SJSA1 (cell line): ENCODE data around the gene RAB1B. TPM values are rescaled to one million over a fixed set of nuclear protein-coding genes. Genes with fewer than 3 reads are reported as not detected.
"Not testable (repeated sequence)": the region's sequence is repeated elsewhere in the genome, so short reads cannot be mapped to it uniquely, and the experiment has no call there.

ENCODE experiments used
- DNase-seq, 2 experiments: peaks; one replicate each; pipeline ENCODE4 v3.0.0-alpha.2; 2015 to 2020; ENCODE audit warnings: low spot score in 2 of 2, low read depth in 1 of 2
- H3K27ac ChIP-seq: fragments of 250-450 bp; sonication (Bioruptor Pico); 2 replicates; pipeline ENCODE4 v1.5.1; 2020; ENCODE audit warnings: mild to moderate bottlenecking, moderate library complexity
- H3K27me3 ChIP-seq: fragments of 250-450 bp; sonication (Bioruptor Pico); replicated peaks from 2 replicates; pipeline ENCODE4 v1.5.1; 2020; ENCODE audit warnings: mild to moderate bottlenecking, moderate library complexity
- H3K36me3 ChIP-seq: fragments of 250-450 bp; sonication (Bioruptor Pico); 2 replicates; pipeline ENCODE4 v1.5.1; 2020; ENCODE audit warnings: mild to moderate bottlenecking
- H3K4me1 ChIP-seq: fragments of 250-450 bp; sonication (Bioruptor Pico); replicated peaks from 2 replicates; pipeline ENCODE4 v1.6.1; 2021; ENCODE audit warnings: mild to moderate bottlenecking
- H3K4me3 ChIP-seq: fragments of 250-450 bp; sonication (Bioruptor Pico); 2 replicates; pipeline ENCODE4 v1.5.1; 2020; ENCODE audit warnings: mild to moderate bottlenecking
- H3K9me3 ChIP-seq: fragments of 250-450 bp; sonication (Bioruptor Pico); replicated peaks from 2 replicates; pipeline ENCODE4 v1.5.1; 2020; ENCODE audit warnings: mild to moderate bottlenecking
- total RNA-seq: library from RNA; depleted of rRNA; stranded (reverse); fragments of >200 nt; shearing (Covaris generic); gene quantifications from 2 replicates; pipeline ENCODE4 v1.2.3, GENCODE V29; 2014

The RAB1B gene
- total RNA-seq, 1 experiment from 2014 or later: 334 TPM

GRCh38 chr11:66314561-66315497 is 46.4 kb downstream of the RAB1B start:
- peaks cover 54% of the 10 kb centered on the region for H3K36me3 ChIP-seq
- peak overlapping the region; percentile 73 for H3K4me3 ChIP-seq
- H3K27me3 ChIP-seq: no peaks in the 10 kb centered on the region
- H3K9me3 ChIP-seq: peaks cover 6% of the 10 kb centered on the region; the same call in 1 of the 2 replicates
- DNase-seq: peak; percentile 50 to 62
- H3K4me1 ChIP-seq: peaks cover 73% of the 10 kb centered on the region
- H3K27ac ChIP-seq: peak overlapping the region; percentile 94

- peak overlapping the region; percentile 94 for H3K27ac ChIP-seq
- DNase-seq: peak in 1 of 2 experiments; percentile 48
Observed at GRCh38 chr11:66315498-66315885, 47.1 kb downstream of the RAB1B start.

GRCh38 chr11:66315921-66316811 is 47.7 kb downstream of the RAB1B start:
- Histone ChIP-seq H3K4me1 (peaks cover 73% of the 10 kb centered on the region), H3K4me3 (peak overlapping the region; percentile 73), H3K27me3 (no peaks in the 10 kb centered on the region), H3K9me3 (peaks cover 6% of the 10 kb centered on the region; the same call in 1 of the 2 replicates), H3K27ac (peak overlapping the region; percentile 94), H3K36me3 (peaks cover 50% of the 10 kb centered on the region)
- DNase-seq: peak; percentile 71 to 82

More at GRCh38 chr11:66315498-66315885, 47.1 kb downstream of the RAB1B start:
- H3K4me3 ChIP-seq: peak overlapping the region; percentile 73
- H3K36me3 ChIP-seq: peaks cover 52% of the 10 kb centered on the region
- H3K9me3 ChIP-seq: peaks cover 6% of the 10 kb centered on the region; the same call in 1 of the 2 replicates
- no peaks in the 10 kb centered on the region for H3K27me3 ChIP-seq
- peaks cover 73% of the 10 kb centered on the region for H3K4me1 ChIP-seq

- peak within 1 kb of the TSS; percentile 73 for H3K4me3 ChIP-seq
Observed at GRCh38 chr11:66316849-66317251, 48.4 kb downstream of the RAB1B start, which contains the start of gene CD248. Gene CD248, minus strand, starts transcription at chr11:66317044. Its CDS starts 17 bp downstream, at chr11:66317027.

GRCh38 chr11:66317322-66317722 is 48.9 kb downstream of the RAB1B start:
- H3K9me3 ChIP-seq: peaks cover 6% of the 10 kb centered on the region; the same call in 1 of the 2 replicates
- peak; percentile 89 to 94 for DNase-seq
- H3K4me3 ChIP-seq: peak overlapping the region; percentile 73
- peak overlapping the region; percentile 94 for H3K27ac ChIP-seq
- H3K36me3 ChIP-seq: peaks cover 40% of the 10 kb centered on the region
- peaks cover 64% of the 10 kb centered on the region for H3K4me1 ChIP-seq
- H3K27me3 ChIP-seq: no peaks in the 10 kb centered on the region

More at GRCh38 chr11:66316849-66317251, 48.4 kb downstream of the RAB1B start, which contains the start of gene CD248:
- Histone ChIP-seq H3K36me3 (peaks cover 45% of the 10 kb centered on the region), H3K27me3 (no peaks in the 10 kb centered on the region), H3K27ac (peak within 1 kb of the TSS; percentile 94), H3K4me1 (peaks cover 69% of the 10 kb centered on the region), H3K9me3 (peaks cover 6% of the 10 kb centered on the region; the same call in 1 of the 2 replicates)
- DNase-seq: peak; percentile 93 to 96

GRCh38 chr11:66317723-66318599 is 49.5 kb downstream of the RAB1B start:
- Histone ChIP-seq H3K27me3 (no peaks in the 10 kb centered on the region), H3K9me3 (peaks cover 6% of the 10 kb centered on the region; the same call in 1 of the 2 replicates), H3K4me3 (peak overlapping the region; percentile 73), H3K36me3 (peaks cover 39% of the 10 kb centered on the region), H3K4me1 (peaks cover 62% of the 10 kb centered on the region), H3K27ac (peak overlapping the region; percentile 94)
- DNase-seq: peak; percentile 86 to 89

GRCh38 chr11:66318600-66318970 is 50.1 kb downstream of the RAB1B start:
- Histone ChIP-seq H3K4me3 (no peak overlapping the region), H3K9me3 (peaks cover 6% of the 10 kb centered on the region; the same call in 1 of the 2 replicates), H3K27me3 (no peaks in the 10 kb centered on the region), H3K27ac (peak overlapping the region; percentile 94), H3K4me1 (peaks cover 60% of the 10 kb centered on the region), H3K36me3 (peaks cover 33% of the 10 kb centered on the region)
- DNase-seq: no peak

GRCh38 chr11:66320289-66320688 is 51.9 kb downstream of the RAB1B start:
- peaks cover 61% of the 10 kb centered on the region for H3K4me1 ChIP-seq
- not testable (repeated sequence) for H3K9me3 ChIP-seq

GRCh38 chr11:66320748-66321147 is 52.3 kb downstream of the RAB1B start:
- peaks cover 11% of the 10 kb centered on the region for H3K36me3 ChIP-seq
- H3K9me3 ChIP-seq, H3K4me3 ChIP-seq, H3K27me3 ChIP-seq, H3K27ac ChIP-seq, DNase-seq: not testable (repeated sequence)
- peaks cover 61% of the 10 kb centered on the region for H3K4me1 ChIP-seq

More at GRCh38 chr11:66320289-66320688, 51.9 kb downstream of the RAB1B start:
- not testable (repeated sequence) for H3K27ac ChIP-seq, H3K27me3 ChIP-seq, H3K4me3 ChIP-seq, DNase-seq
- peaks cover 16% of the 10 kb centered on the region for H3K36me3 ChIP-seq

GRCh38 chr11:66321606-66322005 is 53.2 kb downstream of the RAB1B start:
- peaks cover 60% of the 10 kb centered on the region for H3K4me1 ChIP-seq

GRCh38 chr11:66322732-66323427 is 54.4 kb downstream of the RAB1B start:
- no peak for DNase-seq
- no peaks in the 10 kb centered on the region for H3K36me3 ChIP-seq
- no peaks in the 10 kb centered on the region for H3K27me3 ChIP-seq
- no peak overlapping the region for H3K27ac ChIP-seq
- H3K4me3 ChIP-seq: no peak overlapping the region
- H3K4me1 ChIP-seq: peaks cover 61% of the 10 kb centered on the region
- H3K9me3 ChIP-seq: no peaks in the 10 kb centered on the region

More at GRCh38 chr11:66321606-66322005, 53.2 kb downstream of the RAB1B start:
- Histone ChIP-seq H3K27me3 (no peaks in the 10 kb centered on the region), H3K4me3 (no peak overlapping the region), H3K9me3 (peaks cover 1% of the 10 kb centered on the region; the same call in 1 of the 2 replicates), H3K27ac (no peak overlapping the region), H3K36me3 (peaks cover 2% of the 10 kb centered on the region)
- DNase-seq: no peak

GRCh38 chr11:66323684-66324083 is 55.2 kb downstream of the RAB1B start:
- Histone ChIP-seq H3K4me1 (peaks cover 61% of the 10 kb centered on the region), H3K27ac (no peak overlapping the region), H3K9me3 (no peaks in the 10 kb centered on the region), H3K36me3 (no peaks in the 10 kb centered on the region), H3K27me3 (no peaks in the 10 kb centered on the region), H3K4me3 (no peak overlapping the region)
- DNase-seq: no peak
